Heart left ventricle (tissue), 16 donors: Measurements from ENCODE around the gene CGAS. TPM values are rescaled to one million over a fixed set of nuclear protein-coding genes. Genes with fewer than 3 reads are reported as not detected.
"Not testable (repeated sequence)": the region's sequence is repeated elsewhere in the genome, so short reads cannot be mapped to it uniquely, and the experiment has no call there.

ENCODE experiments used
- ATAC-seq, 4 donors: fragments of 200-7000 bp; cut with Tn5 transposase; one replicate each; pipeline ENCODE4 v1.9.1; 2020 to 2022; ENCODE audit warnings: moderate library complexity in 4 of 4, mild to moderate bottlenecking in 3 of 4, moderate number of reproducible peaks in 1 of 4
- DNase-seq, 5 donors: peaks; one replicate each; pipeline ENCODE4 v3.0.0-alpha.2; 2020
- H3K27ac ChIP-seq, 12 donors: fragments of 200-600 bp; sonication (generic) in 4 of 12; one replicate each; pipeline versions ENCODE4 v1.5.0 to v1.8.0; 2016 to 2022; ENCODE audit warnings: mild to moderate bottlenecking in 2 of 12
- H3K27me3 ChIP-seq, 9 donors: fragments of 200-600 bp; sonication (generic) in 2 of 9; one replicate each; pipeline versions ENCODE4 v1.5.1 to v1.8.0; 2016 to 2022; ENCODE audit warnings: mild to moderate bottlenecking in 3 of 9
- H3K36me3 ChIP-seq, 9 donors: fragments of 200-600 bp; sonication (generic) in 2 of 9; one replicate each; pipeline versions ENCODE4 v1.5.0 to v1.8.0; 2018 to 2022; ENCODE audit warnings: mild to moderate bottlenecking in 2 of 9
- H3K4me1 ChIP-seq, 12 donors: fragments of 200-600 bp; sonication (generic) in 4 of 12; one replicate each; pipeline versions ENCODE4 v1.5.0 to v1.8.0; 2016 to 2022; ENCODE audit warnings: mild to moderate bottlenecking in 3 of 12
- H3K4me3 ChIP-seq, 12 donors: fragments of 200-600 bp; sonication (generic) in 4 of 12; one replicate each; pipeline versions ENCODE4 v1.5.0 to v1.8.0; 2017 to 2022; ENCODE audit warnings: mild to moderate bottlenecking in 9 of 12, moderate library complexity in 4 of 12
- H3K9me3 ChIP-seq, 12 donors: fragments of 200-600 bp; sonication (generic) in 4 of 12; one replicate each; pipeline versions ENCODE4 v1.5.0 to v1.8.0; 2016 to 2022; ENCODE audit warnings: mild to moderate bottlenecking in 1 of 12
- POLR2A ChIP-seq, 2 donors: fragments of 450-650 bp; IDR thresholded peaks; one replicate each; pipeline ENCODE4 v1.6.1; 2017; ENCODE audit warnings: antibody characterized with exemption in 2 of 2, mild to moderate bottlenecking in 2 of 2, moderate library complexity in 2 of 2
- WGBS, 4 donors: extraction: QIAGEN DNeasy Blood & Tissue Kit in 2 of 4; methylation state at CpG; one replicate each; pipeline versions ENCODE4 v1.1.5 to v1.1.7; 2013 to 2018; 5-methylcytosine and 5-hydroxymethylcytosine counted together
- intact Hi-C, 10 donors: fragments of 100-400 bp; cut with DNase I; formaldehyde crosslinking; loops; one replicate each; pipeline versions ENCODE4 v1.11.1 to v1.14.2; 2022
- polyA plus RNA-seq, 2 donors: library from polyadenylated mRNA; stranded (reverse); fragments of 200-250 nt; gene quantifications; one replicate each; pipeline ENCODE4 v1.2.3, GENCODE V29; 2013
- total RNA-seq, 9 donors: library from RNA; depleted of rRNA in 2 of 9; stranded (reverse); fragments of >200 nt in 2 of 9; fragmentation: NEBNext Ultra II Directional in 3 of 9; extraction: Animal tissue kit (Norgen Biotek cat#: 25700) in 3 of 9; gene quantifications; one replicate each; pipeline versions ENCODE4 v1.1.0 to v1.2.4, GENCODE V29; 2016 to 2023
- TF ChIP-seq, protein P1 (sequence below), 12 donors: fragments of 200-600 bp; sonication (generic) in 4 of 12; IDR thresholded peaks; one replicate each; pipeline versions ENCODE4 v1.5.0 to v1.8.0; 2018 to 2022; ENCODE audit warnings: antibody characterized with exemption in 12 of 12, mild to moderate bottlenecking in 5 of 12
- donor health status: ischemic (EF 13 %, LVEDD 7.1; RV severe dilation, severe dysfunction).
- donor health status: healthy with polysubstance abuse.
- donor health status: DM: no; HTN: yes; CAD: no.
- donor health status: DM: no; HTN: no; CAD: no.
- donor health status: ischemic (EF 25% LVEDD 6.9; RV normal size, moderate dysfunction).
- donor health status: ischemic (EF 25% LVEDD 5.7; RV mildly dilated, moderate dysfunction).
- donor health status: healthy.
- donor health status: DM: yes; HTN: yes; CAD: no.
- donor health status: ischemic (EF 35%, LVEDD 5.7; RV mildly dilated, moderate dysfunction).
- donor health status: nonischemic (EF 11% LVEDD 7.7; RV severe dilation, severe dysfunction).
- donor health status: DM: yes; HTN: yes; CAD: no.
- donor health status: PGD.
- donor health status: ischemic (EF 29% LVEDD 5.4; RV normal size, mild dysfunction).
- donor health status: nonischemic (EF 23%, LVEDD 6.1; RV moderate dilation, normal function).

The CGAS gene
- total and polyA plus RNA-seq, 11 donors = 0.38 to 7.6 (median 1.1) TPM

DNA sequence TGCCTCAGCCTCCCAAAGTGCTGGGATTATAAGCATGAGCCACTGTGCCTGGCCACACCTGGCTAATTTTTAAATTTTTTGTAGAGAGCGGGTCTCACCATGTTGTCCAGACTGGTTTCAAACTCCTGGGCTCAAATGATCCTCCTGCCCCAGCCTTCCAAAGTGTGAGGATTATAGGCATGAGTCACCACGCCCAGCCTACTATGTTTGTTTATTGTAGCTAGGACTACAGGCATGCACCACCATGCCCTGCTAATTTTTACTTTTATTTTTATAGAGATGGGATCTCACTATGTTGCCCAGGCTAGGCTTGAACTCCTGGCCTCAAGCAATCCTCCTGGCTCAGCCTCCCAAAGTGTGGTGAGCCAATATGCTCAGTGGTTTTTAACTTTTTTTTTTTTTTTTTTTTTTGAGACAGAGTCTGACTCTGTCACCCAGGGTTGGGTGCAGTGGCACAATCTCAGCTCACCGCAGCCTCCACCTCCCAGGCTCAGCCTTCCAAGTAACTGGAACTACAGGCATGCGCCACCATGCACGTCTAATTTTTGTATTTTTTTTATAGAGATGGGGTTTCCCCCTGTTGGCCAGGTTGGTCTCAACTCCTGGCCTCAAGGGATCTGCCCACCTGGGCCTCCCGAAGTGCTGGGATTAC, 69.5 kb downstream of the CGAS start:
- H3K27ac ChIP-seq = no peak overlapping the region
- no peaks in the 10 kb centered on the region for H3K9me3 ChIP-seq
- intact Hi-C loops = no loop called here
- TF ChIP-seq, protein P1, sequence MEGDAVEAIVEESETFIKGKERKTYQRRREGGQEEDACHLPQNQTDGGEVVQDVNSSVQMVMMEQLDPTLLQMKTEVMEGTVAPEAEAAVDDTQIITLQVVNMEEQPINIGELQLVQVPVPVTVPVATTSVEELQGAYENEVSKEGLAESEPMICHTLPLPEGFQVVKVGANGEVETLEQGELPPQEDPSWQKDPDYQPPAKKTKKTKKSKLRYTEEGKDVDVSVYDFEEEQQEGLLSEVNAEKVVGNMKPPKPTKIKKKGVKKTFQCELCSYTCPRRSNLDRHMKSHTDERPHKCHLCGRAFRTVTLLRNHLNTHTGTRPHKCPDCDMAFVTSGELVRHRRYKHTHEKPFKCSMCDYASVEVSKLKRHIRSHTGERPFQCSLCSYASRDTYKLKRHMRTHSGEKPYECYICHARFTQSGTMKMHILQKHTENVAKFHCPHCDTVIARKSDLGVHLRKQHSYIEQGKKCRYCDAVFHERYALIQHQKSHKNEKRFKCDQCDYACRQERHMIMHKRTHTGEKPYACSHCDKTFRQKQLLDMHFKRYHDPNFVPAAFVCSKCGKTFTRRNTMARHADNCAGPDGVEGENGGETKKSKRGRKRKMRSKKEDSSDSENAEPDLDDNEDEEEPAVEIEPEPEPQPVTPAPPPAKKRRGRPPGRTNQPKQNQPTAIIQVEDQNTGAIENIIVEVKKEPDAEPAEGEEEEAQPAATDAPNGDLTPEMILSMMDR (IDR thresholded peaks at IDR 0.05) = no peak
- no peak for TF ChIP-seq POLR2A (IDR thresholded peaks at IDR 0.05)
- ATAC-seq = no peak
- no peaks in the 10 kb centered on the region for H3K4me1 ChIP-seq
- H3K4me3 ChIP-seq = no peak overlapping the region
- H3K27me3 ChIP-seq = peaks cover 0 to under 1% (median 0%) of the 10 kb centered on the region in 9 donors
- H3K36me3 ChIP-seq = no peaks in the 10 kb centered on the region
- 87 to 94% (median 93%) methylated on average over 6 of the region's 6 CpGs for WGBS, 4 donors
- no peak for DNase-seq

DNA sequence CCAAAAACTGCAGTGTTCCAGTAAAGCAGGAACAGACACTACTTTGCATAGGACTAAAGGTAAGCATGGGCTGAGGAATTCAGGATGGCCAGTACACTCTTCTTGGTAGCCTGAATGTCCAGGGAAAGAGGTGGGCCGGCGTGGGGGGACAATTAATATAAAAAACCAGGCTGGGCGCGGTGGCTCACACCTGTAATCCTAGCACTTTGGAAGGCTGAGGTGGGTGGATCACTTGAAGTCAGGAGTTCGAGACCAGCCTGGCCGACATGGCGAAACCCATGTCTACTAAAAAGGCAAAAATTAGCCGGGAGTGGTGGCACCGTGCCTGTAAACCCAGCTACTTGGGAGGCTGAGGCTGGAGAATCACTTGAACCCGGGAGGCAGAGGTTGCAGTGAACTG, 70.6 kb downstream of the CGAS start:
- H3K27me3 ChIP-seq, DNase-seq, H3K9me3 ChIP-seq, H3K27ac ChIP-seq, H3K4me1 ChIP-seq, H3K4me3 ChIP-seq, intact Hi-C loops, ATAC-seq, H3K36me3 ChIP-seq: not testable (repeated sequence)
- WGBS, 4 donors = 92 to 94% (median 93%) methylated on average over 10 of the region's 10 CpGs

DNA sequence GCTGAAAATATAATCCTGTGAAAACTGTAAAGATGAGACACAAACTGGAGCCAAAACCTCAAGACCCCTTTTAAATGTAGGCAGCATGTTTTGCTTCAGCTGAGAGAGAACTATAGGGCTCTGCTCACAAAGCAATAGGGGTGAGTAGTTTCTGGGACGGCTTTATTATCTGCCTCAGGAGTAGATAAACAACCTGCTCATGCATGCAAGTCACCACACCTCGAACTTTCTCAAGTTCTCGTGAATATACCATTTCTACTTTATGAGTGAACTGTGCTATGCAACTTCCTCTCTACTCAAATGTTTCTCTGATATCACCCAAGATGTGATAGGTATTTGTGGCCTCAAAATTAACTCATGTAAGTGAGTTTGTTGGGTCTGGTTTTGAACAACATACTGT, 74.9 kb downstream of the CGAS start:
- Histone ChIP-seq H3K4me3 (no peak overlapping the region), H3K27ac (no peak overlapping the region), H3K4me1 (no peaks in the 10 kb centered on the region), H3K36me3 (no peaks in the 10 kb centered on the region), H3K27me3 (no peaks in the 10 kb centered on the region), H3K9me3 (peaks cover 0 to 7% (median 4%) of the 10 kb centered on the region in 12 donors)
- 44 to 76% (median 50%) methylated on average over 3 of the region's 3 CpGs for WGBS, 4 donors
- DNase-seq (no peak), ATAC-seq (no peak)
- intact Hi-C loops = no loop called here
- TF ChIP-seq, protein P1 (IDR thresholded peaks at IDR 0.05) = no peak
- no peak for TF ChIP-seq POLR2A (IDR thresholded peaks at IDR 0.05)

DNA sequence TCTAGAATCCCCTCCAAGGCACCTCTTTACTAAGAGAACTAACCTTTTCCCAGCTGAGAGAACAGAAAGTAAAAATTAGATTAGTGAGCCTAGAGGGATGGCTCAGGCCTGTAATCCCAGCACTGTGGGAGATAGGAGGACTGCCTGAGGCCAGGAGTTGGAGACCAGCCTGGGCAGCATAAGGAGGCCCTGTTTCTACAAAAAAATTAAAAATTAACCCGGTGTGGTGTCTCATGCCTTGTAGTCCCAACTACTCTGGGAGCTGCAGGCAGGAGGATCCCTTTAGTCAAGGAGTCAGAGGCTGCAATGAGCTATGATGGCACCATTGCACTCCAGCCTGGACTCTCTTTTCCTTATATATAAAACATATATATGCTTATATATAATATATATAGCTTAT, 76.9 kb downstream of the CGAS start:
- DNase-seq = no peak
- no peak overlapping the region for H3K27ac ChIP-seq
- intact Hi-C loops = no loop called here
- no peaks in the 10 kb centered on the region for H3K27me3 ChIP-seq
- H3K4me3 ChIP-seq = no peak overlapping the region
- WGBS, 4 donors = 64 to 82% (median 75%) methylated on average over 1 of the region's 1 CpG
- H3K36me3 ChIP-seq = no peaks in the 10 kb centered on the region
- no peak for ATAC-seq
- peaks cover 0 to 25% (median 11%) of the 10 kb centered on the region in 12 donors for H3K9me3 ChIP-seq
- TF ChIP-seq, protein P1 (IDR thresholded peaks at IDR 0.05) = no peak
- TF ChIP-seq POLR2A (IDR thresholded peaks at IDR 0.05) = no peak
- H3K4me1 ChIP-seq = no peaks in the 10 kb centered on the region

Other genes starting within 250 kb of the CGAS start
- not detected for gene KHDC1L, start 226.8 kb downstream of the CGAS start, total RNA-seq
- gene KHDC1L, start 226.8 kb downstream of the CGAS start, polyA plus RNA-seq = not detected
- 1 to 10 TPM in 2 of 9 donors, under 1 TPM in 4, not detected in 3; 0.25 to 1.1 (median 0.70) TPM for gene KHDC1, start 189.1 kb downstream of the CGAS start, total RNA-seq
- 1 to 10 TPM in 1 of 2 donors, under 1 TPM in 1; 0.80 to 1.1 TPM for gene KHDC1, start 189.1 kb downstream of the CGAS start, polyA plus RNA-seq
- gene DPPA5, start 98.0 kb downstream of the CGAS start, total RNA-seq = not detected
- not detected for gene DPPA5, start 98.0 kb downstream of the CGAS start, polyA plus RNA-seq
- gene KHDC3L, start 89.6 kb downstream of the CGAS start, total RNA-seq = not detected
- not detected for gene KHDC3L, start 89.6 kb downstream of the CGAS start, polyA plus RNA-seq
- gene OOEP, start 82.4 kb downstream of the CGAS start, total RNA-seq = not detected
- gene OOEP, start 82.4 kb downstream of the CGAS start, polyA plus RNA-seq = not detected
- gene DDX43, start 57.5 kb downstream of the CGAS start, total RNA-seq = under 1 TPM in 6 of 9 donors, not detected in 3; 0.11 to 0.52 (median 0.20) TPM
- under 1 TPM; 0.08 to 0.30 TPM for gene DDX43, start 57.5 kb downstream of the CGAS start, polyA plus RNA-seq
- 10 to 100 TPM; 18.8 to 32.2 (median 23.7) TPM for gene MTO1, start 9.4 kb upstream of the CGAS start, total RNA-seq
- 10 to 100 TPM in 1 of 2 donors, 1 to 10 TPM in 1; 8.6 to 19.4 TPM for gene MTO1, start 9.4 kb upstream of the CGAS start, polyA plus RNA-seq
- 1,000 to 10,000 TPM in 8 of 9 donors, 100 to 1,000 TPM in 1; 975 to 3,337 (median 1,528) TPM for gene EEF1A1, start 68.7 kb upstream of the CGAS start, total RNA-seq
- gene EEF1A1, start 68.7 kb upstream of the CGAS start, polyA plus RNA-seq = 1,000 to 10,000 TPM in 1 of 2 donors, 100 to 1,000 TPM in 1; 743 to 4,205 TPM
- gene SLC17A5, start 201.7 kb upstream of the CGAS start, total RNA-seq = 10 to 100 TPM in 1 of 9 donors, 1 to 10 TPM in 8; 3.3 to 10.6 (median 7.5) TPM
- gene SLC17A5, start 201.7 kb upstream of the CGAS start, polyA plus RNA-seq = 10 to 100 TPM in 1 of 2 donors, 1 to 10 TPM in 1; 2.1 to 10.6 TPM
- gene CD109, start 243.9 kb upstream of the CGAS start, total RNA-seq = 10 to 100 TPM in 7 of 9 donors, 1 to 10 TPM in 2; 6.9 to 30.5 (median 14.5) TPM
- 1 to 10 TPM; 1.9 to 9.3 TPM for gene CD109, start 243.9 kb upstream of the CGAS start, polyA plus RNA-seq